Activated T-cell treated with anti-CD3 and anti-CD28 coated beads, Interleukin-2, amount 50 U/mL, for 1 hour (primary cell): ENCODE data around the gene PKD1.
"Not testable (repeated sequence)": the region's sequence is repeated elsewhere in the genome, so short reads cannot be mapped to it uniquely, and the experiment has no call there.

Experiments used
- DNase-seq: peaks from one replicate; pipeline ENCODE4 v3.0.0-alpha.2; 2020

The PKD1 gene

GRCh38 chr16:2105291-2105690 is 30.4 kb downstream of the PKD1 start:
- not testable (repeated sequence) for DNase-seq

GRCh38 chr16:2104464-2104863 is 31.2 kb downstream of the PKD1 start:
- DNase-seq: not testable (repeated sequence)

GRCh38 chr16:2102471-2102870 is 33.2 kb downstream of the PKD1 start:
- no peak for DNase-seq

GRCh38 chr16:2101581-2101980 is 34.1 kb downstream of the PKD1 start:
- DNase-seq: not testable (repeated sequence)

- DNase-seq: not testable (repeated sequence)
Observed at GRCh38 chr16:2097689-2098088, 38.0 kb downstream of the PKD1 start.

GRCh38 chr16:2096853-2097595 is 38.7 kb downstream of the PKD1 start:
- no peak for DNase-seq

GRCh38 chr16:2095918-2096582 is 39.6 kb downstream of the PKD1 start:
- no peak for DNase-seq

- no peak for DNase-seq
Observed at GRCh38 chr16:2095315-2095853, 40.3 kb downstream of the PKD1 start.

GRCh38 chr16:2093793-2094192 is 41.9 kb downstream of the PKD1 start:
- no peak for DNase-seq

GRCh38 chr16:2092866-2093265 is 42.8 kb downstream of the PKD1 start:
- DNase-seq: no peak

GRCh38 chr16:2092256-2092620 is 43.5 kb downstream of the PKD1 start:
- DNase-seq: no peak

- no peak for DNase-seq
Observed at GRCh38 chr16:2091547-2092255, 44.0 kb downstream of the PKD1 start.

- DNase-seq: no peak
Observed at GRCh38 chr16:2090777-2091546, 44.7 kb downstream of the PKD1 start.

- DNase-seq: no peak
Observed at GRCh38 chr16:2090481-2090776, 45.3 kb downstream of the PKD1 start.

GRCh38 chr16:2089706-2090480 is 45.8 kb downstream of the PKD1 start:
- no peak for DNase-seq

GRCh38 chr16:2088759-2089358 is 46.8 kb downstream of the PKD1 start:
- no peak for DNase-seq

- no peak for DNase-seq
Observed at GRCh38 chr16:2087748-2088631, 47.7 kb downstream of the PKD1 start.

GRCh38 chr16:2086812-2087747 is 48.6 kb downstream of the PKD1 start:
- no peak for DNase-seq

- no peak for DNase-seq
Observed at GRCh38 chr16:2086106-2086742, 49.5 kb downstream of the PKD1 start.
